GM12891 (cell line): Measurements from ENCODE around the gene ZNF280A.

Experiments
- DNase-seq: peaks from one replicate; pipeline ENCODE4 v3.0.0; 2011; ENCODE audit warnings: low spot score; ENCODE audit not compliant: insufficient read length
- FAIRE-seq: peaks from 2 replicates; lab custom pipeline; 2011; peaks lifted over from hg19 to GRCh38; lab: Jason Lieb, UNC
- PAX5 ChIP-seq: IDR thresholded peaks from 2 replicates; pipeline ENCODE4 v1.6.1; 2011; ENCODE audit warnings: low read length, moderate library complexity, mild to moderate bottlenecking; ENCODE audit not compliant: insufficient read depth, severe bottlenecking
- POLR2A ChIP-seq: IDR thresholded peaks from 2 replicates; pipeline ENCODE4 v1.6.1; 2011; ENCODE audit warnings: low read depth, low read length, control low read depth
- POLR2AphosphoS5 ChIP-seq: IDR thresholded peaks from 2 replicates; pipeline ENCODE4 v1.6.1; 2011; ENCODE audit warnings: low read depth, low read length, control low read depth
- POU2F2 ChIP-seq: IDR thresholded peaks from 2 replicates; pipeline ENCODE4 v1.6.1; 2011; ENCODE audit warnings: low read depth, mild to moderate bottlenecking, control low read depth, low read length, moderate library complexity
- SPI1 ChIP-seq: IDR thresholded peaks from 2 replicates; pipeline ENCODE4 v1.6.1; 2011; ENCODE audit warnings: low read depth, low read length, control low read depth
- TAF1 ChIP-seq: IDR thresholded peaks from 2 replicates; pipeline ENCODE4 v1.6.1; 2011; ENCODE audit warnings: low read depth, low read length, control low read depth

Gene ZNF280A

GRCh38 chr22:22531770-22532546 lies 11.9 kb upstream of the ZNF280A start:
- DNase-seq (no peak), FAIRE-seq (no peak)
- TF ChIP-seq POU2F2 (no peak), POLR2AphosphoS5 (no peak), POLR2A (no peak), PAX5 (no peak), SPI1 (no peak), TAF1 (no peak)

DNA sequence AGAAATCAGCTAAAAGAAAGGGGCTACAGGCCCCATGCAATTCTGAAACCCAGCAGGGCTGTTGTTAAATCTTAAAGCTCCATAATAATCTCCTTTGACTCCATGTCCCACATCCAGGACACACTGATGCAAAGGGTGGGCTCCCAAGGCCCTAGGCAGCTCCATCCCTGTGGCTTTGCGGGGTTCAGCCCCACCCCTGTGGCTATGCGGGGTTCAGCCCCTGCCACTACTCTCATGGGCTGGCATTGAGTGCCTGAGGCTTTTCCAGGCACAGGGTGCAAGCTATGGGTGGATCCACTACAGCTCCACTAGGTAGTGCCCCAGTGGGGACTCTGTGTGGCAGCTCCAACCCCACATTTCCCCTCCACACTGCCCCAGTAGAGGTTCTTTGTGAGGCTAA lies 8.7 kb upstream of the ZNF280A start:
- FAIRE-seq = no peak
- TF ChIP-seq POLR2AphosphoS5 (no peak), POU2F2 (no peak), SPI1 (no peak), TAF1 (no peak), POLR2A (no peak), PAX5 (no peak)
- DNase-seq = no peak

- no peak for FAIRE-seq
- TF ChIP-seq TAF1 (no peak), POU2F2 (no peak), SPI1 (no peak), POLR2AphosphoS5 (no peak), PAX5 (no peak), POLR2A (no peak)
- no peak for DNase-seq
Measured at GRCh38 chr22:22527312-22527711, 7.2 kb upstream of the ZNF280A start.

DNA sequence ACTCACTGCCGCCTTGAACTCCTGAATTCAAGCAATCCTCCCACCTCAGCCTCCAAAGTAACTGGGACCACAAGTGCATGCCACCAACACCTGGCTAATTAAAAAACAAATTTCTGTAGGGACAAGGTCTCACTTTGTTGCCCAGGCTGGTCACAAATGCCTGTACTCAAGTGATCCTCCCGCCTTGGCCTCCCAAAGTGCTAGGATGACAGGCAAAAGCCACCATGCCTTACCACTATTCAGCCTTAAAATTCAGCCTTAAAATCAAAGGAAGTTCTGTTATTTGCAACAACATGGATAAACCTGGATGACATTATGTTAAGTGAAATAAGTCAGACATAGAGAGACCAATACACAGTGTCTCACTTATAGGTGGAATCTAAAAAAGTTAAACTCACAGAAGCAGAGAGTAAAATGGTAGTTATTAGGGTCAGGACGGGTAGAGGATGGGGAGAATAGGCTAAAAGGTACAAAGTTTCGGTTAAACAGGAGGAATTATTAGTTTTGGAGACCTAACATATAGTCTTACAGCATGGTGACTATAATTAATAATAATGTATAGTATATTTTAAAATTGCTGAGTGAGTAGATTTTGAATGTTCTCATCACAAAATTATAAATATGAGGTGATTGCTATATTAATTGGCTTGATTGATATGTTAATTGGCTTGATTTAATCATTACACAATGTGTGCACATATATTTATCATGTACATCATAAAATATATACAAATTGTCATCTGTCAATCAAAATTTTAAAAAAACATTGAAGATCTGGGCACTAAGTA lies 6.2 kb upstream of the ZNF280A start:
- FAIRE-seq (no peak), DNase-seq (no peak)
- no peak for TF ChIP-seq POU2F2
- TF ChIP-seq POLR2AphosphoS5 = no peak
- no peak for TF ChIP-seq SPI1
- no peak for TF ChIP-seq TAF1
- no peak for TF ChIP-seq PAX5
- TF ChIP-seq POLR2A = no peak

DNA sequence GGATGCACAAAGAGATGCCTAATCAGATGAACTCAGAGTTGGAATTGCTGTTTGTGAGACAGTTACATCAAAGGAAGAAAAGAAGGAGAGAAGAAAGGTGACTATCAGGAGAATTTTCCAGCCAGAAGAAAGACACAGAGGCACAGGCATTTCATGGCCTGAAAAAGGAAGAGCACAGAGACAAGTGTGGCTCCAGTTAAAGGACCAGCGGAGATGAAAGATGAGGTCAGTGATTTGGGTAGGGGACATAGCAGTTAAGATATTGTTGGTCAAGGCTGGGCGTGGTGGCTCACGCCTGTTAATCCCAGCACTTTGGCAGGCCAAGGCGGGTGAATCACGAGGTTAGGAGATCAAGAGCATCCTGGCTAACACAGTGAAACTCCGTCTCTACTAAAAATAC lies 3.4 kb upstream of the ZNF280A start:
- FAIRE-seq (no peak), DNase-seq (no peak)
- TF ChIP-seq SPI1 (no peak), POLR2AphosphoS5 (no peak), PAX5 (no peak), POLR2A (no peak), POU2F2 (no peak), TAF1 (no peak)

GRCh38 chr22:22521631-22522030 lies 1.6 kb upstream of the ZNF280A start:
- no peak for TF ChIP-seq PAX5
- TF ChIP-seq POLR2A = no peak
- TF ChIP-seq TAF1 = no peak
- no peak for TF ChIP-seq SPI1
- no peak for TF ChIP-seq POLR2AphosphoS5
- DNase-seq = no peak
- FAIRE-seq = no peak

DNA sequence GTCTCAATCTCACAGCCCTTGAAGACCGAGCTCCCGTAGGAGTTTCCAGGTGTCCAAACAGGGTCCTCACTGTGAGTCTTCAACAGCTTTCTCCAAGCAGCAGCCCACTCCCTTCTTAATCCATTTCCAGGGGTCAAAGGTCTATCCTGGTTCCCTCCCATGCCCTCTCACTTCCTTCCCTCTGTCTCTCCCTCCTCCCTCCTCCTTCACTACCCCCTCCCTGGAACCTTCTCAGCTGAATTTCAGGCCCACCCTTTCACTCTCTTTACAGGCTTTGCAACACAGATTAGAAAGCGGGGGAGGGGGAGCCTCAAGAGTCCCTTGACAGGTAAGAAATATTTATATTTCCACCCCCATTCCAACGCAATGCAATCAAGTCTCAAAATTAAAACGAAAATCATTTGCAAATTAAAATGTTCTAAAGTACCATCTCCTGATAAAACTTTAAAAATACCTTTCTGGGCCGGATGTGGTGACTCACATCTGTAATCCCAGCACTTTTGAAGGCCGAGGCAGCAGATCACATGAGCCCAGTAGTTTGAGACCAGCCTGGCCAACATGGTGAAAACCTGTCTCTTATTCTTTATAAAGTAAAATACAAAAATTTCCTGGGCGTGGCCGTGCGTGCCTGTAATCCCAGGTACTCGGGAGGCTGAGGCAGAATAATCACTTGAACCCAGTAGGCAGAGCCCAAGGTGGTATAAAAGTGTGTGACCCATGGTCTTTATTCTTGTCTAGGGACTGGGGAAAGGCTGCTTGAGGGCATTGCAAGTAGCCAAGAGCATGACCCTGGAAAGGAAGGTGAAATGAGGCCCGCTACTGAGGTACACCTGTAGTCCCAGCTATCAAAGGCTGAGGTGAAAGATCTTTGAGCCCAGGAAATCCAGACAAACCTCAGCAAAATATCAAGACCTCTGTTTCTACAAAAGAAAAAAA lies 865 bp upstream of the ZNF280A start:
- FAIRE-seq (no peak), DNase-seq (no peak)
- no peak for TF ChIP-seq PAX5
- TF ChIP-seq POLR2A = no peak
- TF ChIP-seq POLR2AphosphoS5 = no peak
- no peak for TF ChIP-seq SPI1
- no peak for TF ChIP-seq POU2F2
- TF ChIP-seq TAF1 = no peak

GRCh38 chr22:22519591-22519990 lies 479 bp downstream of the ZNF280A start:
- DNase-seq = no peak
- no peak for FAIRE-seq
- TF ChIP-seq POLR2A (no peak), TAF1 (no peak), PAX5 (no peak)

DNA sequence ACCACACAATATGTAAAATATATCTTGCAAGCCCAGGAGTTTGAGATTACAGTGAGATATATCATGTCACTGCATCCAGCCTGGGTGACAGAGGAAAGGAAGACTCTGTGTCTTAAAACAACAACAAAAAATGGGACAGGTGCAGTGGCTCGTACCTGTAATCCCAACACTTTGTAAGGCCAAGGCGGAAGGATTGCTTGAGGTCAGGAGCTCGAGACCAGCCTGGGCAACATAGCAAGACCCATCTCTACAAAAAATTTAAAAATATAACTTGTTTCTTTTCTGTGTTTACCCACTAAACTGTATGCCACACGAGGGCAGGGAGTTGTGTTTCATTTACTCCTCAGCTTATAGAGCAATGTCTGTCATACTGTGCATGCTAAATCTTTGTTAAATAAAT lies 3.1 kb downstream of the ZNF280A start:
- DNase-seq = no peak
- TF ChIP-seq SPI1 (no peak), TAF1 (no peak), POU2F2 (no peak), PAX5 (no peak), POLR2A (no peak), POLR2AphosphoS5 (no peak)
- no peak for FAIRE-seq
